ENCODE results near the gene PSMB3.

The PSMB3 gene

DNA sequence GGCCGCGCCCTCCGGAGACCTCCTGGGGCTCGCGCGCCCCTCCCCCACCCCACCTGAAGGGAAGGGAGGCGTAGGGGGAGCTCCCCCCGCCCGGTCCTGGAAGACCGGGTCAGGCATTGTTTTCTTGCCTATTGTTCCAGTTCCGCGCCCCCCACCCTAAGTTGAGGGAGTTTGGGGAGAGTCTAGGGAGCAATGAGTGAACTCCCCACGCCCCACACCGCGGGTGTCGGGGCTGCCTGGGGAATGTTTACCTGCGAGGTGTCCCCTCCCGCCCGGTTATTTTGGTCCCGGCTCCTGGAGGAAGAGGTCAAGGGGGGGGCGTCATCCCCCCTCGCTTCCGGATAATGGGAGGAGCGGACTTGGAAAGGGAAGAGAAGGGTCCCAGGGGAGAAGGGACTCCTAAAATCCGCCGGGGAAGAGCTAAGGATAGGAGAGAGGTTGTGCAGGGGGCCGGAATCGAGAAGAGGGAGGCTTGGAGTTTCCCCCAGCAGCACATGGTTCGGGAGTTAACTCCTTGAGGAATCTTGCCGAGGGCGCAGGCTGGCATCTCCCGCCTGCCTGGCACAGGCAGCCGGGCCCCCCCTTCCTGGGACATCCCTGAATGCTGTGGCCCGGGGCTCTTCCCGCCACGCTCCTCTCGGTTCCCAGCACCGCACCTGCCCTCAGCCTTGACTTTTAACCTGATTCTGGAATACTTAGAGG, 46.6 kb upstream of the PSMB3 start (continued):
- TF ChIP-seq, protein P1, sequence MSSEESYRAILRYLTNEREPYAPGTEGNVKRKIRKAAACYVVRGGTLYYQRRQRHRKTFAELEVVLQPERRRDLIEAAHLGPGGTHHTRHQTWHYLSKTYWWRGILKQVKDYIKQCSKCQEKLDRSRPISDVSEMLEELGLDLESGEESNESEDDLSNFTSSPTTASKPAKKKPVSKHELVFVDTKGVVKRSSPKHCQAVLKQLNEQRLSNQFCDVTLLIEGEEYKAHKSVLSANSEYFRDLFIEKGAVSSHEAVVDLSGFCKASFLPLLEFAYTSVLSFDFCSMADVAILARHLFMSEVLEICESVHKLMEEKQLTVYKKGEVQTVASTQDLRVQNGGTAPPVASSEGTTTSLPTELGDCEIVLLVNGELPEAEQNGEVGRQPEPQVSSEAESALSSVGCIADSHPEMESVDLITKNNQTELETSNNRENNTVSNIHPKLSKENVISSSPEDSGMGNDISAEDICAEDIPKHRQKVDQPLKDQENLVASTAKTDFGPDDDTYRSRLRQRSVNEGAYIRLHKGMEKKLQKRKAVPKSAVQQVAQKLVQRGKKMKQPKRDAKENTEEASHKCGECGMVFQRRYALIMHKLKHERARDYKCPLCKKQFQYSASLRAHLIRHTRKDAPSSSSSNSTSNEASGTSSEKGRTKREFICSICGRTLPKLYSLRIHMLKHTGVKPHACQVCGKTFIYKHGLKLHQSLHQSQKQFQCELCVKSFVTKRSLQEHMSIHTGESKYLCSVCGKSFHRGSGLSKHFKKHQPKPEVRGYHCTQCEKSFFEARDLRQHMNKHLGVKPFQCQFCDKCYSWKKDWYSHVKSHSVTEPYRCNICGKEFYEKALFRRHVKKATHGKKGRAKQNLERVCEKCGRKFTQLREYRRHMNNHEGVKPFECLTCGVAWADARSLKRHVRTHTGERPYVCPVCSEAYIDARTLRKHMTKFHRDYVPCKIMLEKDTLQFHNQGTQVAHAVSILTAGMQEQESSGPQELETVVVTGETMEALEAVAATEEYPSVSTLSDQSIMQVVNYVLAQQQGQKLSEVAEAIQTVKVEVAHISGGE (tag by site-specific recombination; conservative IDR thresholded peaks at IDR 0.05; ENCODE audit: low read depth), result peak; percentile 47; the same call in 1 of the 2 replicates
- TF ChIP-seq, protein P2, sequence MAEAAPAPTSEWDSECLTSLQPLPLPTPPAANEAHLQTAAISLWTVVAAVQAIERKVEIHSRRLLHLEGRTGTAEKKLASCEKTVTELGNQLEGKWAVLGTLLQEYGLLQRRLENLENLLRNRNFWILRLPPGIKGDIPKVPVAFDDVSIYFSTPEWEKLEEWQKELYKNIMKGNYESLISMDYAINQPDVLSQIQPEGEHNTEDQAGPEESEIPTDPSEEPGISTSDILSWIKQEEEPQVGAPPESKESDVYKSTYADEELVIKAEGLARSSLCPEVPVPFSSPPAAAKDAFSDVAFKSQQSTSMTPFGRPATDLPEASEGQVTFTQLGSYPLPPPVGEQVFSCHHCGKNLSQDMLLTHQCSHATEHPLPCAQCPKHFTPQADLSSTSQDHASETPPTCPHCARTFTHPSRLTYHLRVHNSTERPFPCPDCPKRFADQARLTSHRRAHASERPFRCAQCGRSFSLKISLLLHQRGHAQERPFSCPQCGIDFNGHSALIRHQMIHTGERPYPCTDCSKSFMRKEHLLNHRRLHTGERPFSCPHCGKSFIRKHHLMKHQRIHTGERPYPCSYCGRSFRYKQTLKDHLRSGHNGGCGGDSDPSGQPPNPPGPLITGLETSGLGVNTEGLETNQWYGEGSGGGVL (tag by site-specific recombination; IDR thresholded peaks at IDR 0.05), result peak; percentile 87
- TF ChIP-seq ZNF610 (tag by site-specific recombination; IDR thresholded peaks at IDR 0.05; ENCODE audit: borderline replicate concordance) (0 out of 2 replicates have a peak, but pooled peaks have one; percentile 38), ZNF596 (tag by site-specific recombination; IDR thresholded peaks at IDR 0.05) (0 out of 2 replicates have a peak, but pooled peaks have one; percentile 14)
- TF ChIP-seq, protein P3, sequence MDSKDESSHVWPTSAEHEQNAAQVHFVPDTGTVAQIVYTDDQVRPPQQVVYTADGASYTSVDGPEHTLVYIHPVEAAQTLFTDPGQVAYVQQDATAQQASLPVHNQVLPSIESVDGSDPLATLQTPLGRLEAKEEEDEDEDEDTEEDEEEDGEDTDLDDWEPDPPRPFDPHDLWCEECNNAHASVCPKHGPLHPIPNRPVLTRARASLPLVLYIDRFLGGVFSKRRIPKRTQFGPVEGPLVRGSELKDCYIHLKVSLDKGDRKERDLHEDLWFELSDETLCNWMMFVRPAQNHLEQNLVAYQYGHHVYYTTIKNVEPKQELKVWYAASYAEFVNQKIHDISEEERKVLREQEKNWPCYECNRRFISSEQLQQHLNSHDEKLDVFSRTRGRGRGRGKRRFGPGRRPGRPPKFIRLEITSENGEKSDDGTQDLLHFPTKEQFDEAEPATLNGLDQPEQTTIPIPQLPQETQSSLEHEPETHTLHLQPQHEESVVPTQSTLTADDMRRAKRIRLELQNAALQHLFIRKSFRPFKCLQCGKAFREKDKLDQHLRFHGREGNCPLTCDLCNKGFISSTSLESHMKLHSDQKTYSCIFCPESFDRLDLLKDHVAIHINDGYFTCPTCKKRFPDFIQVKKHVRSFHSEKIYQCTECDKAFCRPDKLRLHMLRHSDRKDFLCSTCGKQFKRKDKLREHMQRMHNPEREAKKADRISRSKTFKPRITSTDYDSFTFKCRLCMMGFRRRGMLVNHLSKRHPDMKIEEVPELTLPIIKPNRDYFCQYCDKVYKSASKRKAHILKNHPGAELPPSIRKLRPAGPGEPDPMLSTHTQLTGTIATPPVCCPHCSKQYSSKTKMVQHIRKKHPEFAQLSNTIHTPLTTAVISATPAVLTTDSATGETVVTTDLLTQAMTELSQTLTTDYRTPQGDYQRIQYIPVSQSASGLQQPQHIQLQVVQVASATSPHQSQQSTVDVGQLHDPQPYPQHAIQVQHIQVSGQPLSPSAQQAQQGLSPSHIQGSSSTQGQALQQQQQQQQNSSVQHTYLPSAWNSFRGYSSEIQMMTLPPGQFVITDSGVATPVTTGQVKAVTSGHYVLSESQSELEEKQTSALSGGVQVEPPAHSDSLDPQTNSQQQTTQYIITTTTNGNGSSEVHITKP (tag by site-specific recombination; IDR thresholded peaks at IDR 0.05), result peak; percentile 100
- TF ChIP-seq, protein P4, sequence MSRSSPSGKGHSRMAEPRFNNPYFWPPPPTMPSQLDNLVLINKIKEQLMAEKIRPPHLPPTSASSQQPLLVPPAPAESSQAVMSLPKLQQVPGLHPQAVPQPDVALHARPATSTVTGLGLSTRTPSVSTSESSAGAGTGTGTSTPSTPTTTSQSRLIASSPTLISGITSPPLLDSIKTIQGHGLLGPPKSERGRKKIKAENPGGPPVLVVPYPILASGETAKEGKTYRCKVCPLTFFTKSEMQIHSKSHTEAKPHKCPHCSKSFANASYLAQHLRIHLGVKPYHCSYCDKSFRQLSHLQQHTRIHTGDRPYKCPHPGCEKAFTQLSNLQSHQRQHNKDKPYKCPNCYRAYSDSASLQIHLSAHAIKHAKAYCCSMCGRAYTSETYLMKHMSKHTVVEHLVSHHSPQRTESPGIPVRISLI (tag by site-specific recombination; IDR thresholded peaks at IDR 0.05), result no peak

DNA sequence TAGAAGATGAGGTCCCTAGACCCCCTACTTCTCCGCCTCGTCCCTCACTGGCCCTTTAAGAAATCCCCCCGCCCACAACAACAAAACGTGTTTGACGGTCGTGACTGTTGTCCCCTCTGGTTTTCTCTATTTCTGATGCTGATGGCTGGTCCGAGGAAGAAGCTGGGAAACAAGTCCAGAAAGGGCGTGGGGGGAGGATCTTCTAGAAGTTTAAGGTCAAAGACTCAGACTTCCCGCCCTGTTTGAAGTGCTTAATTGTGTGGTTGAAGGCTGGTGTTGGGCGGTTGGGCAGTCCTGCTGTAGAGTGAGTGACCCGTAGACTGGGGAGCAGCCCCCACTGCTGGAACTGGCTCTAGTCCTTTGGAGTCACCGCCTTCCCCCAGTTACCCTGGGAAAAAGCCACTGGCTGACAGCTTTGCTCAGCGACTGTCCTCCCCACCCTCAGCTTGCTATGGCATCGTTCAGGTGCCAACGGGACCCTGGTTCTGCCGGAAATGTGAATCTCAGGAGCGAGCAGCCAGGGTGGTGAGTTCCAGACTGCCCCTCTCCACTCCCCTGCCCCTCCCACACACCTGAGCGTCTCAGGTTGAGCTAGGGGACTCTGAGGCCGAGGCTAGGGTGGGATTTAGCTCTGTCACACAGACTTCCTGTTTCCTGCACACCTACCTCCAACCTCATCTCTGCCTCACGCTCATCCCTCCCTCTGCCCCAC, 45.9 kb upstream of the PSMB3 start:
- CTCF ChIA-PET, result interaction anchor here (0.5 to 1.8 kb wide), 3 partner anchors 22 to 93 kb away, joined by 3 to 7 read pairs (median 4); no protein-coding TSS in a partner anchor
- H3K9me3 ChIP-seq (ENCODE audit: control insufficient read depth, insufficient read depth, low read depth, low read length), result no peaks in the 10 kb centered on the region
- H3K27ac ChIP-seq (ENCODE audit: extremely low read depth, low read depth, low read length), result peak overlapping the region; percentile 71; the same call in 1 of the 2 replicates
- H3K4me1 ChIP-seq (ENCODE audit: control insufficient read depth, insufficient read depth, low read length), result peaks cover 10% of the 10 kb centered on the region
- peak overlapping the region; percentile 60 for H3K4me3 ChIP-seq (ENCODE audit: low read depth, low read length)
- POLR2A ChIA-PET, result interaction anchor here (0.5 to 3.6 kb wide), 8 partner anchors 9 to 1026 kb away, joined by 3 to 18 read pairs (median 6); partner anchors contain the start of genes CISD3 and EPOP
- TF ChIP-seq, protein P5, sequence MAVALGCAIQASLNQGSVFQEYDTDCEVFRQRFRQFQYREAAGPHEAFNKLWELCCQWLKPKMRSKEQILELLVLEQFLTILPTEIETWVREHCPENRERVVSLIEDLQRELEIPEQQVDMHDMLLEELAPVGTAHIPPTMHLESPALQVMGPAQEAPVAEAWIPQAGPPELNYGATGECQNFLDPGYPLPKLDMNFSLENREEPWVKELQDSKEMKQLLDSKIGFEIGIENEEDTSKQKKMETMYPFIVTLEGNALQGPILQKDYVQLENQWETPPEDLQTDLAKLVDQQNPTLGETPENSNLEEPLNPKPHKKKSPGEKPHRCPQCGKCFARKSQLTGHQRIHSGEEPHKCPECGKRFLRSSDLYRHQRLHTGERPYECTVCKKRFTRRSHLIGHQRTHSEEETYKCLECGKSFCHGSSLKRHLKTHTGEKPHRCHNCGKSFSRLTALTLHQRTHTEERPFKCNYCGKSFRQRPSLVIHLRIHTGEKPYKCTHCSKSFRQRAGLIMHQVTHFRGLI (tag by site-specific recombination; IDR thresholded peaks at IDR 0.05), result peak; percentile 30; the same call in 1 of the 2 replicates
- no peak; the same call in 1 of the 2 replicates for TF ChIP-seq ZNF341 (tag by site-specific recombination; IDR thresholded peaks at IDR 0.05; ENCODE audit: low read depth)
- TF ChIP-seq ZFP41 (tag by site-specific recombination; IDR thresholded peaks at IDR 0.05; ENCODE audit: borderline replicate concordance), result no peak
- no peak for TF ChIP-seq ZNF610 (tag by site-specific recombination; IDR thresholded peaks at IDR 0.05; ENCODE audit: borderline replicate concordance)
- no peak for TF ChIP-seq HOXA7 (CRISPR knock-in tag; IDR thresholded peaks at IDR 0.05; ENCODE audit: borderline replicate concordance)
- peak; percentile 54; the same call in 1 of the 2 replicates for TF ChIP-seq SP2 (tag by site-specific recombination; IDR thresholded peaks at IDR 0.05)
- TF ChIP-seq, protein P6, sequence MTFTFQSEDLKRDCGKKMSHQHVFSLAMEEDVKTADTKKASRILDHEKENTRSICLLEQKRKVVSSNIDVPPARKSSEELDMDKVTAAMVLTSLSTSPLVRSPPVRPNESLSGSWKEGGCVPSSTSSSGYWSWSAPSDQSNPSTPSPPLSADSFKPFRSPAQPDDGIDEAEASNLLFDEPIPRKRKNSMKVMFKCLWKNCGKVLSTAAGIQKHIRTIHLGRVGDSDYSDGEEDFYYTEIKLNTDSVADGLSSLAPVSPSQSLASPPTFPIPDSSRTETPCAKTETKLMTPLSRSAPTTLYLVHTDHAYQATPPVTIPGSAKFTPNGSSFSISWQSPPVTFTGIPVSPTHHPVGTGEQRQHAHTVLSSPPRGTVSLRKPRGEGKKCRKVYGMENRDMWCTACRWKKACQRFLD (tag by site-specific recombination; IDR thresholded peaks at IDR 0.05), result no peak
- no peak for TF ChIP-seq ZXDB (tag by site-specific recombination; IDR thresholded peaks at IDR 0.05)
- TF ChIP-seq, protein P7, sequence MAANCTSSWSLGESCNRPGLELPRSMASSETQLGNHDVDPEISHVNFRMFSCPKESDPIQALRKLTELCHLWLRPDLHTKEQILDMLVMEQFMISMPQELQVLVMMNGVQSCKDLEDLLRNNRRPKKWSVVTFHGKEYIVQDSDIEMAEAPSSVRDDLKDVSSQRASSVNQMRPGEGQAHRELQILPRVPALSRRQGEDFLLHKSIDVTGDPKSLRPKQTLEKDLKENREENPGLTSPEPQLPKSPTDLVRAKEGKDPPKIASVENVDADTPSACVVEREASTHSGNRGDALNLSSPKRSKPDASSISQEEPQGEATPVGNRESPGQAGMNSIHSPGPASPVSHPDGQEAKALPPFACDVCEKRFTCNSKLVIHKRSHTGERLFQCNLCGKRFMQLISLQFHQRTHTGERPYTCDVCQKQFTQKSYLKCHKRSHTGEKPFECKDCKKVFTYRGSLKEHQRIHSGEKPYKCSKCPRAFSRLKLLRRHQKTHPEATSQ (tag by site-specific recombination; IDR thresholded peaks at IDR 0.05), result no peak
- H3K36me3 ChIP-seq (ENCODE audit: control insufficient read depth in 2 of 2, insufficient read depth in 1 of 2, low read length in 2 of 2), result peaks cover 7 to 42% of the 10 kb centered on the region in 2 experiments; a peak in 2 of 3 replicates

Measured in HEK293 (cell line).